Measurements from ENCODE around the gene THSD7A.

THSD7A gene

GRCh38 chr7:11436773-11437524 lies 395.0 kb downstream of the THSD7A start:
- no peak overlapping the region for H3K27ac ChIP-seq
- no peak for DNase-seq (ENCODE audit: low read depth, low spot score)

- no peak for DNase-seq (ENCODE audit: low read depth, low spot score)
- no peak overlapping the region for H3K27ac ChIP-seq
Measured at GRCh38 chr7:11436316-11436715, 395.7 kb downstream of the THSD7A start.

GRCh38 chr7:11434366-11434765 lies 397.6 kb downstream of the THSD7A start:
- H3K27ac ChIP-seq: no peak overlapping the region
- DNase-seq (ENCODE audit: low read depth, low spot score): no peak

GRCh38 chr7:11430841-11431240 lies 401.2 kb downstream of the THSD7A start:
- no peak for DNase-seq (ENCODE audit: low read depth, low spot score)

GRCh38 chr7:11430112-11430511 lies 401.9 kb downstream of the THSD7A start:
- H3K27ac ChIP-seq: no peak overlapping the region
- DNase-seq (ENCODE audit: low read depth, low spot score): no peak

More at GRCh38 chr7:11430841-11431240, 401.2 kb downstream of the THSD7A start:
- H3K27ac ChIP-seq: no peak overlapping the region

GRCh38 chr7:11428877-11429581 lies 403.0 kb downstream of the THSD7A start:
- no peak overlapping the region for H3K27ac ChIP-seq
- no peak for DNase-seq (ENCODE audit: low read depth, low spot score)

GRCh38 chr7:11427686-11428273 lies 404.2 kb downstream of the THSD7A start:
- DNase-seq (ENCODE audit: low read depth, low spot score): peak; percentile 16
- no peak overlapping the region for H3K27ac ChIP-seq

- no peak overlapping the region for H3K27ac ChIP-seq
- DNase-seq (ENCODE audit: low read depth, low spot score): no peak
Measured at GRCh38 chr7:11424006-11424405, 408.0 kb downstream of the THSD7A start.

- no peak overlapping the region for H3K27ac ChIP-seq
- no peak for DNase-seq (ENCODE audit: low read depth, low spot score)
Measured at GRCh38 chr7:11420049-11420448, 411.9 kb downstream of the THSD7A start.

- no peak for DNase-seq (ENCODE audit: low read depth, low spot score)
- H3K27ac ChIP-seq: no peak overlapping the region
Measured at GRCh38 chr7:11416641-11417458, 415.1 kb downstream of the THSD7A start.

- no peak overlapping the region for H3K27ac ChIP-seq
- no peak for DNase-seq (ENCODE audit: low read depth, low spot score)
Measured at GRCh38 chr7:11415101-11415500, 416.9 kb downstream of the THSD7A start.

GRCh38 chr7:11413901-11414300 lies 418.1 kb downstream of the THSD7A start:
- no peak overlapping the region for H3K27ac ChIP-seq
- no peak for DNase-seq (ENCODE audit: low read depth, low spot score)

- H3K27ac ChIP-seq: no peak overlapping the region
- DNase-seq (ENCODE audit: low read depth, low spot score): no peak
Measured at GRCh38 chr7:11412036-11412435, 420.0 kb downstream of the THSD7A start.

- no peak overlapping the region for H3K27ac ChIP-seq
- DNase-seq (ENCODE audit: low read depth, low spot score): no peak
Measured at GRCh38 chr7:11410656-11411644, 421.0 kb downstream of the THSD7A start.

GRCh38 chr7:11404355-11404754 lies 427.6 kb downstream of the THSD7A start:
- no peak for DNase-seq (ENCODE audit: low read depth, low spot score)
- no peak overlapping the region for H3K27ac ChIP-seq

GRCh38 chr7:11403781-11404180 lies 428.2 kb downstream of the THSD7A start:
- H3K27ac ChIP-seq: no peak overlapping the region
- DNase-seq (ENCODE audit: low read depth, low spot score): no peak

GRCh38 chr7:11394438-11394837 lies 437.6 kb downstream of the THSD7A start:
- H3K27ac ChIP-seq: no peak overlapping the region
- DNase-seq (ENCODE audit: low read depth, low spot score): no peak

- DNase-seq (ENCODE audit: low read depth, low spot score): no peak
- H3K27ac ChIP-seq: no peak overlapping the region
Measured at GRCh38 chr7:11379641-11380040, 452.4 kb downstream of the THSD7A start.

- DNase-seq (ENCODE audit: low read depth, low spot score): no peak
- H3K27ac ChIP-seq: no peak overlapping the region
Measured at GRCh38 chr7:11376529-11376928, 455.5 kb downstream of the THSD7A start.
